Gastrocnemius medialis (tissue), 4 donors: Measurements from ENCODE around the gene KHDRBS1. TPM values are rescaled to one million over a fixed set of nuclear protein-coding genes. Genes with fewer than 3 reads are reported as not detected.

Experiments used
- ATAC-seq, 2 donors: fragments of 150-250 bp; one replicate each; pipeline ENCODE4 v1.9.1; 2016
- DNase-seq, 2 donors: peaks; one replicate each; pipeline ENCODE4 v3.0.0-alpha.2; 2019
- H3K27ac ChIP-seq, 4 donors: fragments of 200-600 bp; sonication (generic); 1 replicate in 1 of 4; 2 replicates in 3 of 4; pipeline ENCODE4 v1.5.1; 2016 to 2018; ENCODE audit warnings: mild to moderate bottlenecking in 2 of 4, moderate library complexity in 1 of 4
- H3K27me3 ChIP-seq, 3 donors: fragments of 200-600 bp; sonication (generic) in 2 of 3; 1 replicate in 1 of 3; 2 replicates in 2 of 3; pipeline versions ENCODE4 v1.5.1 to v1.6.0; 2016 to 2019; ENCODE audit warnings: mild to moderate bottlenecking in 1 of 3, moderate library complexity in 1 of 3
- H3K36me3 ChIP-seq, 2 donors: fragments of 200-600 bp; sonication (generic) in 1 of 2; one replicate each; pipeline ENCODE4 v1.5.1; 2017 to 2018
- H3K4me1 ChIP-seq, 2 donors: fragments of 200-600 bp; sonication (generic) in 1 of 2; one replicate each; pipeline ENCODE4 v1.5.1; 2016 to 2017; ENCODE audit warnings: mild to moderate bottlenecking in 2 of 2
- H3K4me3 ChIP-seq, 4 donors: fragments of 200-600 bp; sonication (generic) in 3 of 4; 1 replicate in 1 of 4; 2 replicates in 3 of 4; pipeline ENCODE4 v1.5.1; 2016 to 2019; ENCODE audit warnings: mild to moderate bottlenecking in 2 of 4
- H3K9me3 ChIP-seq, 3 donors: fragments of 200-600 bp; sonication (generic) in 2 of 3; 1 replicate in 1 of 3; 2 replicates in 2 of 3; pipeline ENCODE4 v1.5.1; 2016 to 2019
- CTCF ChIP-seq, 5 experiments: fragments of 450-650 bp in 3 of 5; fragments of 200-600 bp in 2 of 5; sonication (generic) in 2 of 5; IDR thresholded peaks in 4 of 5; conservative IDR thresholded peaks in 1 of 5; 1 replicate in 4 of 5; 2 replicates in 1 of 5; pipeline ENCODE4 v1.5.1; 2016 to 2019; ENCODE audit warnings: antibody characterized with exemption in 5 of 5, mild to moderate bottlenecking in 3 of 5, moderate library complexity in 3 of 5
- POLR2A ChIP-seq, 2 donors: fragments of 450-650 bp; IDR thresholded peaks; one replicate each; pipeline ENCODE4 v1.6.1; 2017; ENCODE audit warnings: antibody characterized with exemption in 2 of 2, mild to moderate bottlenecking in 2 of 2, moderate library complexity in 2 of 2
- in situ Hi-C, 4 donors: fragments of 200-750 bp; cut with MboI; loops; one replicate each; pipeline versions ENCODE4 v1.15.0 to v1.8.0; 2017; ENCODE audit warnings: low sequenced_read_pairs in 4 of 4
- intact Hi-C: fragments of 100-400 bp; cut with DNase I; formaldehyde crosslinking; loops from one replicate; pipeline ENCODE4 v1.15.1; 2023; ENCODE audit warnings: low total_unique reads
- total RNA-seq, 4 donors: library from RNA; depleted of rRNA; stranded (reverse); fragments of >200 nt; gene quantifications; one replicate each; pipeline versions ENCODE4 v1.1.0 to v1.2.3, GENCODE V29; 2016

Gene KHDRBS1
- total RNA-seq, 4 donors from 2014 or later: 19.9 to 50.3 (median 34.6) TPM

DNA sequence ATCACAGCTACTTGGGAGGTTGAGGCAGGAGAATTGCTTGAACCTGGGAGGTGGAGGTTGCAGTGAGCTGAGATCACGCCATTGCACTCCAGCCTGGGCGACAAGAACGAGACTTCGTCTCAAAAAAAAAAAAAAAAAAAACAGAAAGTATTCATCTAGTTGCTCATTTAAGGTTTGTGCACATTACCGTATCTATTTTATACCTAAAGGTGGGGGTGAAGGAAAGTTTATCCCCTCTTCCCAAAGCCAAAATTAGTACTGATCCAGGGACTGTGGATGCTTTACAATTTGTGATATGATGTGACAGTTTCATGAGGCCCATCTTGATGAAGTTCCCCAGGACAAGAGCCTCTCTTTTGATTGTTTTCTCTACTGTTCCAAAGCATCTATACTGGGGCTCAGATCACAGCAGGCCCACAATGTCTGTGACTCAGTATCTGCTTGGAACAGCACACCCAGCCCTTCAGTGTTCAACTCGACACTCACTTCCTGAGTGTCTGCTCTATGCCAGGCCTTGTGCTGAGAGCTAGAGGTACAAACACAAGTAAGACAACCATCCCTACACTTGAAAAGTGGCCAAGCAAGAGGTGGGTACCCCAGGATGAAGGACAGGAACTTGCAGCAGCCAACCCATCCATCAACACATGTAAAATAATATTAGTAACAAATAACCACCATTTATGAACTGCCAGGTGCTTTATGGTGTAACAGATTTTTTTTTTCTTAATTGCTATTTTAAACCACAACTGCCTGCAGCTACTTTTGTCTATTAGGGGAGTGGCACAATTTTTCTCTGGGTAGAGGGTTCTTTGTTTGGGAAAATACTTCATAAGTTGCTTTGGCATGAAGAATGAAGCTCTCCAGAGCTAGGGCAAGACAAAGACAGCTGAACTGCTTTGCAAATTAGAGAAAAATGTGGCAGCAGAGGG lies 29.0 kb upstream of the KHDRBS1 start:
- Histone ChIP-seq H3K27ac (no peak overlapping the region), H3K4me1 (no peaks in the 10 kb centered on the region), H3K4me3 (no peak overlapping the region), H3K36me3 (no peaks in the 10 kb centered on the region), H3K9me3 (no peaks in the 10 kb centered on the region), H3K27me3 (no peaks in the 10 kb centered on the region)
- no peak for TF ChIP-seq CTCF (IDR thresholded peaks at IDR 0.05 in 4 of 5, conservative IDR thresholded peaks at IDR 0.05 in 1 of 5)
- no peak for TF ChIP-seq POLR2A (IDR thresholded peaks at IDR 0.05)
- DNase-seq (no peak), ATAC-seq (no peak)
- intact Hi-C loops (no loop called here), in situ Hi-C loops (loop anchor here in 1 of 4 donors (10.0 kb wide), 1 partner anchor 180 kb away; no protein-coding TSS in a partner anchor)

- intact Hi-C loops (no loop called here), in situ Hi-C loops (loop anchor here in 1 of 4 donors (10.0 kb wide), 1 partner anchor 181 kb away; no protein-coding TSS in a partner anchor)
- ATAC-seq (no peak), DNase-seq (no peak)
- Histone ChIP-seq H3K27me3 (no peaks in the 10 kb centered on the region), H3K4me3 (no peak overlapping the region), H3K27ac (no peak overlapping the region), H3K36me3 (no peaks in the 10 kb centered on the region), H3K4me1 (no peaks in the 10 kb centered on the region), H3K9me3 (no peaks in the 10 kb centered on the region)
- TF ChIP-seq CTCF (IDR thresholded peaks at IDR 0.05 in 4 of 5, conservative IDR thresholded peaks at IDR 0.05 in 1 of 5) (no peak), POLR2A (IDR thresholded peaks at IDR 0.05) (no peak)
Observed at GRCh38 chr1:31985430-31985829, 28.2 kb upstream of the KHDRBS1 start.

GRCh38 chr1:31987135-31987619 lies 26.5 kb upstream of the KHDRBS1 start:
- Histone ChIP-seq H3K27me3 (no peaks in the 10 kb centered on the region), H3K9me3 (no peaks in the 10 kb centered on the region), H3K27ac (no peak overlapping the region), H3K4me3 (no peak overlapping the region), H3K4me1 (no peaks in the 10 kb centered on the region), H3K36me3 (no peaks in the 10 kb centered on the region)
- no peak for ATAC-seq
- in situ Hi-C loops: loop anchor here in 1 of 4 donors (10.0 kb wide), 1 partner anchor 182 kb away; no protein-coding TSS in a partner anchor
- intact Hi-C loops: no loop called here
- TF ChIP-seq CTCF (IDR thresholded peaks at IDR 0.05 in 4 of 5, conservative IDR thresholded peaks at IDR 0.05 in 1 of 5) (no peak), POLR2A (IDR thresholded peaks at IDR 0.05) (no peak)
- DNase-seq: no peak

- Histone ChIP-seq H3K36me3 (no peaks in the 10 kb centered on the region), H3K27ac (no peak overlapping the region), H3K4me3 (no peak overlapping the region), H3K27me3 (no peaks in the 10 kb centered on the region), H3K9me3 (no peaks in the 10 kb centered on the region), H3K4me1 (no peaks in the 10 kb centered on the region)
- intact Hi-C loops (no loop called here), in situ Hi-C loops (loop anchor here in 1 of 4 donors (10.0 kb wide), 1 partner anchor 185 kb away; no protein-coding TSS in a partner anchor)
- TF ChIP-seq CTCF (IDR thresholded peaks at IDR 0.05 in 4 of 5, conservative IDR thresholded peaks at IDR 0.05 in 1 of 5): no peak
- TF ChIP-seq POLR2A (IDR thresholded peaks at IDR 0.05): no peak
- ATAC-seq (no peak), DNase-seq (no peak)
Observed at GRCh38 chr1:31989964-31990363, 23.7 kb upstream of the KHDRBS1 start.
